IMR-90 (cell line): ENCODE measurements around the gene SPI1. TPM values are rescaled to one million over a fixed set of nuclear protein-coding genes. Genes with fewer than 3 reads are reported as not detected.

Experiments
- ATAC-seq: fragments of 200-7000 bp; cut with Tn5 transposase; 2 replicates; pipeline ENCODE4 v1.9.1; 2020; ENCODE audit warnings: low read depth, mild to moderate bottlenecking, moderate library complexity
- BruUV-seq: library from RNA; stranded (reverse); fragments of 400-500 nt; replicated peaks from 2 replicates; lab custom pipeline; 2021; lab: Mats Ljungman, UMichigan
- CTCF ChIA-PET: fragments of 300-600 bp; formaldehyde crosslinking; extraction: SDS; loops from one replicate; lab custom pipeline; 2021; ENCODE audit warnings: antibody characterized with exemption; lab: Yijun Ruan, JAX
- POLR2A ChIA-PET: fragments of 300-600 bp; sonication (Branson Sonifier 250); formaldehyde crosslinking; loops from one replicate; lab custom pipeline; 2022; ENCODE audit warnings: antibody characterized with exemption; ENCODE audit not compliant: unreplicated experiment; lab: Charles Lee
- DNase-seq: peaks from one replicate; pipeline ENCODE4 v3.0.0; 2013
- H2AFZ ChIP-seq: replicated peaks from 2 replicates; pipeline ENCODE3; 2013; ENCODE audit warnings: low read length, mild to moderate bottlenecking; ENCODE audit not compliant: poor library complexity
- H2AK5ac ChIP-seq: 2 replicates; pipeline ENCODE4 v1.6.1; 2013; ENCODE audit warnings: low read depth, low read length, inconsistent platforms
- H2AK9ac ChIP-seq: replicated peaks from 2 replicates; pipeline ENCODE3; 2013; ENCODE audit warnings: mild to moderate bottlenecking, low read depth, low read length, moderate library complexity; ENCODE audit not compliant: poor library complexity
- H2BK120ac ChIP-seq: 2 replicates; pipeline ENCODE4 v1.6.1; 2013; ENCODE audit warnings: low read depth, low read length, inconsistent platforms
- H2BK15ac ChIP-seq: 3 replicates; pipeline ENCODE4 v1.6.1; 2013; ENCODE audit warnings: low read depth, low read length, inconsistent platforms
- H2BK20ac ChIP-seq: 2 replicates; pipeline ENCODE4 v1.6.1; 2013; ENCODE audit warnings: low read depth, mild to moderate bottlenecking, inconsistent platforms, low read length, moderate library complexity
- H2BK5ac ChIP-seq: 2 replicates; pipeline ENCODE4 v1.6.1; 2013; ENCODE audit warnings: mild to moderate bottlenecking, low read depth, low read length, inconsistent platforms; ENCODE audit not compliant: poor library complexity, severe bottlenecking
- H3K14ac ChIP-seq: replicated peaks from 2 replicates; pipeline ENCODE4 v1.6.1; 2013; ENCODE audit warnings: low read depth, low read length, inconsistent platforms
- H3K18ac ChIP-seq: 2 replicates; pipeline ENCODE4 v1.6.1; 2013; ENCODE audit warnings: low read depth, low read length, control low read depth
- H3K23ac ChIP-seq: 2 replicates; pipeline ENCODE4 v1.6.1; 2013; ENCODE audit warnings: low read depth, low read length, inconsistent platforms
- H3K27ac ChIP-seq: 2 replicates; pipeline ENCODE4 v1.5.1; 2013; ENCODE audit warnings: mild to moderate bottlenecking, control low read depth, low read length; ENCODE audit not compliant: insufficient read depth
- H3K27me3 ChIP-seq: 2 replicates; pipeline ENCODE4 v1.6.1; 2013; ENCODE audit warnings: low read length; ENCODE audit not compliant: control insufficient read depth, insufficient read depth
- H3K36me3 ChIP-seq: 2 replicates; pipeline ENCODE4 v1.6.1; 2013; ENCODE audit warnings: low read length, mixed read lengths; ENCODE audit not compliant: control insufficient read depth, insufficient read depth
- H3K4ac ChIP-seq: 2 replicates; pipeline ENCODE4 v1.6.1; 2013; ENCODE audit warnings: low read depth, low read length, inconsistent platforms
- H3K4me1 ChIP-seq: 2 replicates; pipeline ENCODE4 v1.6.1; 2013; ENCODE audit warnings: low read length, mixed read lengths; ENCODE audit not compliant: control insufficient read depth, insufficient read depth
- H3K4me2 ChIP-seq: 2 replicates; pipeline ENCODE4 v1.6.1; 2013; ENCODE audit warnings: low read depth, mild to moderate bottlenecking, control low read depth, low read length, moderate library complexity
- H3K4me3 ChIP-seq: 2 replicates; pipeline ENCODE4 v1.5.1; 2013; ENCODE audit warnings: low read depth, mild to moderate bottlenecking, control low read depth, low read length, moderate library complexity; ENCODE audit not compliant: insufficient read depth
- H3K56ac ChIP-seq: 2 replicates; pipeline ENCODE4 v1.6.1; 2013; ENCODE audit warnings: low read length, inconsistent platforms; ENCODE audit not compliant: insufficient read depth; ENCODE audit errors: extremely low read depth
- H3K79me1 ChIP-seq, 2 experiments: 2 replicates each; pipeline ENCODE4 v1.6.1; 2013; ENCODE audit warnings: low read length in 2 of 2, inconsistent platforms in 1 of 2, low read depth in 1 of 2
- H3K9ac ChIP-seq: 2 replicates; pipeline ENCODE4 v1.6.1; 2013; ENCODE audit warnings: low read depth, low read length, control low read depth
- H3K9me1 ChIP-seq: 2 replicates; pipeline ENCODE4 v1.6.1; 2013; ENCODE audit warnings: low read length, inconsistent platforms; ENCODE audit not compliant: insufficient read depth
- H3K9me3 ChIP-seq: 2 replicates; pipeline ENCODE4 v1.6.1; 2013; ENCODE audit warnings: low read length; ENCODE audit not compliant: control insufficient read depth, insufficient read depth
- H4K20me1 ChIP-seq: 2 replicates; pipeline ENCODE4 v1.6.1; 2013; ENCODE audit warnings: low read length, inconsistent platforms; ENCODE audit not compliant: insufficient read depth
- H4K5ac ChIP-seq: 2 replicates; pipeline ENCODE4 v1.6.1; 2013; ENCODE audit warnings: mild to moderate bottlenecking, low read depth, low read length, control low read depth
- H4K8ac ChIP-seq, 2 experiments: 2 replicates each; pipeline ENCODE4 v1.6.1; 2013; ENCODE audit warnings: low read depth in 2 of 2, low read length in 2 of 2, control low read depth in 1 of 2, inconsistent platforms in 1 of 2
- H4K91ac ChIP-seq: 2 replicates; pipeline ENCODE4 v1.6.1; 2013; ENCODE audit warnings: low read depth, low read length, inconsistent platforms; ENCODE audit not compliant: insufficient read depth
- BHLHE40 ChIP-seq: fragments of 150-350 bp; IDR thresholded peaks from 2 replicates; pipeline ENCODE4 v1.6.1; 2016; ENCODE audit warnings: mild to moderate bottlenecking, low read depth, low read length
- CEBPB ChIP-seq: IDR thresholded peaks from 2 replicates; pipeline ENCODE4 v1.6.1; 2012; ENCODE audit warnings: low read depth, low read length, improper control_type of control experiment
- RAD21 ChIP-seq: IDR thresholded peaks from 2 replicates; pipeline ENCODE4 v1.6.1; 2012; ENCODE audit warnings: low read length, improper control_type of control experiment
- RFX5 ChIP-seq: IDR thresholded peaks from 2 replicates; pipeline ENCODE4 v1.8.0; 2012; ENCODE audit warnings: low read depth, mild to moderate bottlenecking, low read length, moderate library complexity
- SMC3 ChIP-seq: fragments of 150-350 bp; IDR thresholded peaks from 2 replicates; pipeline ENCODE4 v1.6.1; 2016; ENCODE audit warnings: low read depth, mild to moderate bottlenecking, antibody characterized with exemption, low read length, moderate library complexity
- WGBS, 2 experiments: methylation state at CpG; one replicate each; pipeline versions ENCODE4 v1.1.5 to v1.1.7; 2013; ENCODE audit warnings: missing lambda C conversion rate in 2 of 2; ENCODE audit not compliant: insufficient read length in 1 of 2; ENCODE audit errors: extremely low coverage in 2 of 2; 5-methylcytosine and 5-hydroxymethylcytosine counted together
- dilution Hi-C: fragments of 300-500 bp; cut with HindIII; formaldehyde crosslinking; loops from one replicate; pipeline ENCODE4 v1.14.3; 2018; ENCODE audit warnings: low sequenced_read_pairs; ENCODE audit not compliant: unreplicated experiment
- in situ Hi-C: fragments of 300-500 bp; cut with MboI; formaldehyde crosslinking; loops from 3 replicates; pipeline ENCODE4 v1.14.3; 2019; ENCODE audit warnings: low sequenced_read_pairs, inconsistent platforms, mixed read lengths
- intact Hi-C: fragments of 100-400 bp; cut with micrococcal nuclease; formaldehyde crosslinking; loops from 2 replicates; pipeline ENCODE4 v1.10.0; 2022
- polyA plus RNA-seq, 3 experiments: library from polyadenylated mRNA; depleted of rRNA; stranded (reverse); fragments of >200 nt; gene quantifications; 2 replicates each; pipeline ENCODE4 v1.2.3, GENCODE V29; 2012; ENCODE audit warnings: low replicate concordance in 1 of 3
- total RNA-seq: library from RNA; depleted of rRNA; stranded (reverse); fragments of >200 nt; gene quantifications from 2 replicates; pipeline ENCODE4 v1.2.3, GENCODE V29; 2012

Gene SPI1
- total and polyA plus RNA-seq, 2 of the 4 experiments (the other 2 are of a cell fraction), result not detected

DNA sequence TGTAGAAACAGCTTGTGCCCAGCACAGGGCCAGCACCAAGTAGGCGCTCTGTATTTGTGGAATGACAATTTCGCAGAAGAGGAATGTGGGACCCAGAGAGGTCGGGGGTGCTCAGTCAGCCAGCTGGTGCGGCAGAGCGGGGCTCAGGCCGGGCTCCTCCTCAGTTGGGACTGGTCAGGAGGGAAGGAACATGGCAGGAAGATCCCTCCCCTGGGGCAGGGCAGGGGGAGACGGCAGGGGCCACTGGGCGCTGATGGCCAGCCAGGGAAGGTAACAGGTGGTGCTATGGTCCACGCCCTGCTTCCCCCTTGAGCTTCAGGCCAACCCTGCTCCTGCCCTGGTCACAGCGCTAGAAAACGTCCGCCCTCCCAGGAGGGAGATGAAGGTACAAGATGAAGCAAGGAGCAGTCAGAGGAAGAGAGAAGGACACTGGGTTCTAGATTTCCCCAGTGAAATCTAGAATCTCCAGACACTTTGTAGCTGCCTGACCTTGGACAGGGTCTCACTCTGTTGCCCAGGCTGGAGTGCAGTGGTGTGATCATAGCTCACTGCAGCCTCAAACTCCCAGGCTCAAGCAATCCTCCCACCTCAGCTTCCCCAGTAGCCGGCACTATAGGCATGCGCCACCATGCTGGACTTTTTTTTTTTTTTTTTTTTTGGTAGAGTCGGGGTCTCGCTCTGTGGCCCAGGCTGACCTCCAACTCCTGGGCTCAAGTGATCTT lies 13.5 kb upstream of the SPI1 start:
- Histone ChIP-seq H3K27me3 (no peaks in the 10 kb centered on the region), H3K56ac (no peak overlapping the region), H3K9me3 (no peaks in the 10 kb centered on the region), H2AK9ac (no peak overlapping the region), H3K4me1 (peaks cover 9% of the 10 kb centered on the region), H3K79me1 (no peaks in the 10 kb centered on the region), H2AFZ (no peak overlapping the region), H2BK20ac (no peak overlapping the region), H2BK15ac (no peak overlapping the region), H2BK120ac (no peak overlapping the region), H3K9ac (no peak overlapping the region), H4K5ac (no peak overlapping the region), H3K4me3 (no peak overlapping the region), H3K18ac (no peak overlapping the region), H4K91ac (no peak overlapping the region), H3K23ac (no peak overlapping the region), H3K36me3 (no peaks in the 10 kb centered on the region), H2BK5ac (no peak overlapping the region), H4K8ac (no peak overlapping the region), H3K4me2 (no peak overlapping the region), H3K9me1 (peaks cover 6% of the 10 kb centered on the region), H3K4ac (no peak overlapping the region), H2AK5ac (peak overlapping the region; percentile 50; the same call in 1 of the 2 replicates), H4K20me1 (no peaks in the 10 kb centered on the region), H3K27ac (no peak overlapping the region), H3K14ac (no peak overlapping the region)
- ChIA-PET POLR2A (no interaction called here), CTCF (no interaction called here)
- no TSS peak for BruUV-seq
- intact Hi-C loops (no loop called here), dilution Hi-C loops (no loop called here), in situ Hi-C loops (no loop called here)
- no peak for DNase-seq
- WGBS, 2 experiments, result 94% methylated on average over 6 of the region's 16 CpGs; no CpG with 5 or more reads in 1 of the 2 experiments
- no peak for TF ChIP-seq RAD21
- no peak for TF ChIP-seq RFX5
- TF ChIP-seq SMC3, result no peak
- TF ChIP-seq BHLHE40, result no peak
- TF ChIP-seq CEBPB, result no peak
- ATAC-seq, result no peak
